C4-2B (cell line): Measurements from ENCODE around the gene FBXL16.

Experiments
- CTCF ChIP-seq: fragments of 450-650 bp; conservative IDR thresholded peaks from 2 replicates; pipeline ENCODE4 v1.5.1; 2017; ENCODE audit warnings: mild to moderate bottlenecking
- ZFX ChIP-seq: fragments of 450-650 bp; IDR thresholded peaks from 2 replicates; pipeline ENCODE4 v1.6.1; 2017

DNA sequence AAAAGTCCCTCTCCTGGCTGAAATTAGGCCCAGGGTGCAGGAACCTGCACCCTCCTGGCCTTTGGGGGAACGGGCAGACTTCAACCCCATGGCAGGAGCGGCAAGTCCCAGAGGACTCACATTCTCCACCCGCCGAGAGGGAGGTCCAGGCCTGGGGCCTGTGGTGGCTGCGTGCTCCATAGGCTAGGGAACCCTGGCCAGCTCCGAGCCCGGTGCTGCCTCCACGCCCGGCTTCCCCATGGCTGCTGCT is 20.5 kb upstream of the FBXL16 start:
- TF ChIP-seq CTCF (no peak), ZFX (no peak; the same call in 1 of the 2 replicates)
